Measurements from ENCODE around the gene RPS6KA3.
A peak's percentile ranks its signal among the peaks of the same experiment; 100 is the strongest.
"Not testable (repeated sequence)": the region's sequence is repeated elsewhere in the genome, so short reads cannot be mapped to it uniquely, and the experiment has no call there.

The RPS6KA3 gene

DNA sequence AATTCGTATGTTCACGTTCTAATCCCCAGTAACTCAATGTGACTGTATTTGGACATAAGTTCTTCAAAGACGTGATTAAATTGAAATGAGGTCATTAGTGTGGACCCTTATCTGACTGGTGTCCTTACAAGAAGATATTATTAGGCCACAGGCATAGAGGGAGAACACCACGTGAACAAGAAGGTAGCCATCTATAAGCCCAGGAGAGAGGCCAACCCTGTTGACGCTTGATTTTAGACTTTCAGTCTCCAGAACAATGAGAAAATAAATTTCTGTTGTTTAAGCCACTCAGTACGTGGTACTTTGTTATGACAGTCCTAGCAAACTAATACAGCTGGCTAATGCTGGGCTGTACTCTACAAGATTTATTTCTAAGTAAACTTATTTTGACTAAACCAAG is 123.6 kb downstream of the RPS6KA3 start:
- no peak for DNase-seq (ENCODE audit: low read depth in 3 of 3)

DNA sequence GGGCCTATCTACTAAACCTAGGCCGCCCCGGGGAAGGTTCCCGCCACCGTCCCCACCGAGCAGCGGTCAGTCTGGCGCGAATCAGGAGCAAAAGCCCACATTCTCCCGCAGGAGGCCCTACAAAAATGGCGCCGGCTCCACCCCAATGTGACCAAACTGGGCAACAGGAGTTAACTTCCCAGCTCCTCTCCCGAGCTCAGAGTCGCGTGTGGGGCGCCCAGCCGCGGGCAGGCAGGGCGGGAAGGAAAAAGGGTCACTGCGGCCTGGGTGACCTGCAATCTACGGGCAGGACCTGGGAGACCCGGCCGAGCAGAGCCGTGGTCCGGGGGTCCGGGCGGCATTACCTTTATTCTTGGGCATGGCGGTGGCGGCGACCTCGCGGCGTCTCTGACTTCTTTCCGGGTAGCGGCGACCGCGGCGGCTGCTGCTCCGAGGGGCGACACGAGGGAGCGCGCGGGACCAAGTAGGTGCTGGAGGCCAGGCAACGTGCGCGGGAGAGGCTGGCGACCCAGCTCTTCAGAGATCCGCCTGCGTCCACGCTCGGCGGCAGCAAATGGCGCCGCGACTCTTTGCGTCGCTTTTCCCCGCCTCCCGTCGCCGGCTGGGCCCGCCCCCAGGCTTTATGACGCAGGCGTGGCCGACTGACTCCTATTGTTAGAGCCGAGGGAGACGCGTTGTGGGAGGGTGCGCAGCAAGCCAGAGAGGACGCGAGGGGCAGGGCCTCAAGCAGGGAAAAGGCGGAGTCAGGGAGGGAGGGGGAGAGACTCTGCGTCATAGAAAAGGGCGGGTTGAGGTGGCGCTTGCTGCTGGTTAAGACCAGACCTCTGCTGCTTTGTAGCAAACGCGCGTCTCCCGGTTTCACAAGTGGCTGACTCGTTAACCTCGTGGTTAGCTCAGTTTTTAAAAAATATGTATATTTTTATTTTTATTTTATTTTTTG is 125.2 kb downstream of the RPS6KA3 start, which contains the start of gene EIF1AX:
EIF1AX (minus strand) TSS at position 558 of the 940 bp plus-strand sequence; CDS start at position 360, 198 bp downstream.
- peak; percentile 79 to 90 (median 90) for DNase-seq (ENCODE audit: low read depth in 3 of 3)

DNA sequence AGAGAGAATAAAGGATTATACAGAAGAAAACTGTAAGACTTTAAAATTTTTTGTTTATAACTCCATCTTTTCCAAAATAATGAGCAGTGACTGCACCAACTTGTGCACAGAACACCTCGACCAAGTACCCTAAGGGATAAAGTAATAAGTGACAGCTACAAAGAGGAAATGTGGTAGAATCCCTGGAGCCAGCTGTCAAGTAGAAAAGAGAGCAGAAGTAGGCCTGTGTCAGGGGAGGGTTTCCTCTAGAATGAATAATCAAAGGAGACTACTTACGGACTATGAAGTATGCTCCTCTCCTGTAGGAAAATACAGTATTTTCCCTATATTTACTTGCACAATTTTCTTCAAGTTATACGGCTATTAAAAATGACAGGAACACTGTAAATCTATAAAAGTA is 126.3 kb downstream of the RPS6KA3 start:
- no peak for DNase-seq (ENCODE audit: low read depth in 3 of 3)

DNA sequence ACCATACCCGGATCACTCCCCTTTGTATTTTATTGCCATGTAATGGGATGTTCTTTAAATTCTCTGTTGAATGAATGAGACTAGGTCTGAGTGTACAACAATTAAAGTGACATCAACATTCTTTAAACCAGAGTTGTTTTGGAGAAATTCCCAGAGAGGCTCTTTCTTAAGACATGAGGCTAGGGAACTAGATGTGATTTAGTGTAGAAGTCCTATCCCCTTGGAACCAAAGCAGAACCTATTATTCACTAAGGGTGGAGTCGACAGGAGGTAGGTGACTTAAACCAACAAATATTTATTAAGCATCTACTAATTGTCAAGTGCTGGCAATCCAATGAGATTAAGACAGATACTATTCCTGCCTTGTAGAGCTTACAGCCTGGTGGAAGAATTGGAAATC is 126.7 kb downstream of the RPS6KA3 start:
- DNase-seq (ENCODE audit: low read depth in 3 of 3) = no peak

DNA sequence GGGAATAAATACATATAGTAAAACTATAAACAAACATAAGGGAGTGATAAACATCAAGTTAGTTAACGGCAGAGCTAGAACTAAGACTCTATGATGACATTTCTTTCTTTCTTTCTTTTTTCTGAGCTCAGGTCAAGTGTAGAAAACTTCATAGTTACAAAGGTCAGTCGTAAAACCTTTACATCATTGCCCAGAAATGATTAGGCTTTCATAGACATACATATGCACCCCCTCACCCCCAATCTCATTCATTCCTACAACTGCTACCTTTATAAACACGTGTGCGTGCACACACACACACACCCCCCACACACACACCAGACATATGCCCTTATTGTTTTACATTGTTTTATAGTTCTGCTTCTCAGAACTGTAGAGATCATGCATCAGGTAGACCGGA is 130.8 kb downstream of the RPS6KA3 start:
- DNase-seq (ENCODE audit: low read depth in 3 of 3) = no peak

DNA sequence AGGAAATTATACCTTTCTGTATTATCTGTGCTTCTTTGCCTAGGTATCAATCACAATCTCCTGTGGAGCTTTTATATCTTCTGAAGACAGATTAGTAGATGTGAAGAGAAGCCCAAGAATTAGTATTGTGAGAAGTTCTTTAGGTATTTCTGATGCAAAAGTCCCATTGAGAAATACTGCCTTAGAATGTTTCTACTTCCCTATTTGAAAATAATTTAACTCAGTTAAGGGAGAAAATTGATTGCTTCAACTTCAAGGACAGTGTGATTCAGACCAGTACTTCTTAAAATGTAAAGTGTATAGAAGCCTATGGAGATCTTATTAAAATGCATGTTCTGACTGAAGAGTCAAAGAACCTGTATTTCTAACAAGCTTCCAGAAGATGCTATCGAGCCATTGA is 134.0 kb downstream of the RPS6KA3 start:
- no peak for DNase-seq (ENCODE audit: low read depth in 3 of 3)

DNA sequence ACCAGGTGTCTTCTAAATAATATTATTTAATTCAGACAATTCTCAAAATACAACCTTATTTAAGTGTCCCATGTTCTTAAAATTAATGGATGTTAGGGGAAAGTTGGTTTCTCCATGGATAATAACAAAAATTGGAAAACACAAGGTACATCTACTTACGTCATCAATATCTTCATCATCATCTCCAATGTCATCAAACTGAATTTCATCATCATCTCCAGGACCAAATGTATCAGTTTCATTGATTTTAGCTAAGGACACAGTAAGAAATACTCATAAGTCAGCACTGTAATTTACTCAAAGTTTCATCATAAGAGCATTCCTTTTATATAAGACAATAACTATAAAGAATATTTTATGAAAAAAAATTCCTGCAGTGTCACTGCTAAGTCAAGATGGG is 136.4 kb downstream of the RPS6KA3 start:
- DNase-seq (ENCODE audit: low read depth in 3 of 3) = no peak

DNA sequence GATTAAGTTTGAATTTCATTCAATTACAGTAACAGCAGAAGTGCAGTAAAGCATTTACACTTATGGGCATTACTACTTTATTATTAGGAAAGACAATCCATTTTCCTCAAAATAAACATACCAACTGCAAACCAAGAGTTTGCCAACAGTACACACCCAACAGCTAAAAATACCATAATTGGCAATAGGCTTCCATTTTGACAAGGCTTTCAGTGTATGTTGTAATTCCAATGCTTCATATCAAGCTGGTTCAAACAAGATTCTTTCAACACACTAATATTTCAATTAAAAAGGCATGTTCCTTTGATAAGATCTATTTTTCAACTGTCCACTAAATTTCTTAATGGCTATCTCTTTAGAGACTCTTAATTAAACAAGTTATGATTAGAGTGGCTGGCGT is 137.2 kb downstream of the RPS6KA3 start:
- no peak for DNase-seq (ENCODE audit: low read depth in 3 of 3)

DNA sequence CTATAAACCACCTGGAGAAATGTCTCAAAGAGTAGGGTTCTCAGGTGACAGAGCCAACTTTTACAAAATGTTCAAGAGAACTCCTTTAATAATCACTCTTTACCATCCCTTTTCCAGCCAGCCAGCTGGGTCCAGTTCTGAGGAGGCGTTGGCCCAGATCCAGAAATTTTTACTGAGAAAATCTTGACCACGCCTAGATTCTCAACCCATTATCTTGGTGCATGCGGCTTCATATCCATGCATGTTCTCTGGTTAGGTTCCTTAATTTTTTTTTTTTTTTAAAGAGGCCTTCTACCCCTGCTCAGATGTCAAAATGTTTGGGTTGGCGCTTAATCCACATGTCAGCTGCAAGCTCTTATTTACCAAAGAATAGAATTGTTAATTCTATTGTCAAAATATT is 138.0 kb downstream of the RPS6KA3 start:
- no peak for DNase-seq (ENCODE audit: low read depth in 3 of 3)

DNA sequence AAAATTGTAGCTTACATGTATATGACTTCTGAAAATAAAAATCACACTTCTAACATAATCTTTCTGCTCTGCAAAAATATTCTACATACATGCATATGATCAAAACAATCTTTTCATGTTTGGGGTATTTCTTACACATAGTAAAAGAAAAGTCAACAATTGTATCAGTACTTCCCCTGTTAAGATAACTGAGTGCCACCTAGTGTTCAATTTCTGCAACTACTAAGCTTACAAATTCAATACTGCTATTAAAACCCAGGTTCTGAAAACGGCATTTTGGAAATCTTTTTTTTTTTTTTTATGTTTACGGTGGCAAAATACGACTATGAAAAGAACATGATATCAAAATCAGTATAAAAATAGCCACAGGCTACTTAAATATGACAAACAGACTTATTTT is 139.3 kb downstream of the RPS6KA3 start:
- DNase-seq (ENCODE audit: low read depth in 3 of 3) = not testable (repeated sequence)

DNA sequence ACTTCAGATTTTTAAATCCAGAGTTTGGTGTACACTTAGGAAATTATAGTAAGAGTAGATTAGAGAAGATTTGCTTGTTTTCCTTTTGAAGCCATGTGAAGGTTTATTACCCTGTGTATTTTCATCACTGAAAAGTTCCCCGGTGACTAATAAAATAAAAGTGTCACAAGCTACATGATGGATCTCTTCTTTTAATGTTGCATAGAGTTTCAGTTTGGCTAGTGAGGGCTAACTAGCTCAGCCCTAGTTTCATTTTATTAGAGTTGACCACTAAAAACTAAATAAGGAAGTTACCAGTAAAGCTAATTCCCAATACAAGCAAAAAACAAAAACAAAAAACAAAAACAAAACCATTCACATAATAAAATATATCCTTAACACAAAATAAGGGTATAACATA is 139.9 kb downstream of the RPS6KA3 start:
- DNase-seq (ENCODE audit: low read depth in 3 of 3) = not testable (repeated sequence)

DNA sequence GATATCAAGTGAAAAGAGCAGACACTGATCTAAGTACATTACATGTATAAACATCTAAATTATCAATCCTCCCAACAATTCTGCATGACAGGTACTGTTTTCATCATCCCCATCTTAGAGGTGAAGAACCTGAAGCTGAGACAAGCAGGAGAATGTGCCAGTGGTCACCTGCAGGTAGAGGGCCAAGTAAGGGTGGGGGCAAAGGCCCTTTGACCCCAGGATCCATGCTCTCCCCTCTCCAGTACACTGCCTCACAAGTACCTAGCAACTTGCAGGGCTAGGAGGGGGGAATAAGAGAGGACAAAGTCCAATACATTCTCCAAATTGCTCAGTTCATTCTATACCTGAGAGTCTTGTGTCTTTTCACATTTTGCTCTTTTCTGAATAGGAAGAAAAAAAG is 141.7 kb downstream of the RPS6KA3 start:
- DNase-seq (ENCODE audit: low read depth in 3 of 3) = no peak

DNA sequence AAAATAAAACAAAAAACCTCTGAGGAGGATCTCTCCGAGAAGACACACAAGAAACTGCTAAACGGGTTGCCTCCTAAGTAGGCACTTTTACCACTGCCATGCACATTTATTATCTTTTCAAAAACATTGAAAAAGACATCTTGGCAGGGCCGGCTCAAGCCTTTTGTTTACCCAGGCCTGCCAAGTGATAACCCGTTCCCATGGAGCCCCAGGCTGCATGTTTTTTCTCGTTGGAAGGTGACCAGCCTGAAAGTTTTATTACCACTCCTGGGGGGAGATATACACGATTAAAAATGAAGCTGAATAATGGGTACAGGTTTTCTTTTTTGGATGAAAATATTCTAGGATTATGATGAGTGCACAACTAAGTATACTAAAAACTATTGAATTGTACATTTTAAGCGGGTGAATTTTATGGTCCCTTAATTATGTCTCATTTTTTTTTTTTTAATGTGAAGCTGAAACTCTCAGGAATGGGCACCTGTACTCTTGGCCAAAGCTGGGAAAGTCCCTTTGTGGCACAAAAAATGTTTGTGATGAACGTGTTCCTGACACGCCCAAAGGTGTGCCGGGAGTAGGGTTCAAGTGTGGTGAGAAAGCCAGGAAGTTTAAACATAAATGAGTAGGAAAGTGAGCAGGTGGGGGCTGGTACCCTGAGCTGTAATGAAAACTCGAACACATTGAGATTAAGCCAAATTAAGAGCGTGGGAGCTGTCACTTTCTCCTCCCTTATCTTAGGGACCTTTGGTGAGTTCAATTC is 148.5 kb downstream of the RPS6KA3 start:
- DNase-seq (ENCODE audit: low read depth in 3 of 3) = no peak

DNA sequence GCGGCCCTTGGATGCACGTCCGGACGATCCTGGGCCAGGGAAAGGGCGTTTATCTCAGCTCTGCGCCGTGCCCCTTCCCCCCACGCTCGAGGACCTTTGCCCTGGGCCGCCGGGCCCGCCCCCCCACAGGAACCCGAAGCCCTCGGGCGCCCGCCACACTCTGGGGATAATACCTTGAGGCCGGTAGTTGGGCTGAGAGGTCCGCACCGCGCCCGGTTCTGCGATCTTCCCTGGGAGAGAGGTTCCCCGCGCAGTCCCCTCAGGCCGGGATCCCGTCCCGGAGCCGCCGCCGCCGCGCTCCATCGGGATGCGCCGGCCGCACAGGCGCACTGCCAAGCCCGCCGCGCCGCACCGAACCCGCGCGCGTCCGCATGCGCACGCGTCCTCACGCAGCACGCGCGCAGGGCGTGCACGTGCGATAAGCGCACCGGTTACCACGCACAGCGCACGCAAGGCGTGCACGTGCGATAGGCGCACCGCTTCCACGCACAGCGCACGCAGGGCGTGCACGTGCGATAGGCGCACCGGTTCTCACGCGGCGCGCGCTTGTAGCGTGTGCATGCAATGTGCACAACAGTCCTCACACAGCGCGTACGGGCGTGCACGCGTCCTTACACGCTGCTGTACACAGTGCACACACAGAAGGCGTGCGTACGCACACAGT is 150.0 kb downstream of the RPS6KA3 start, which contains the start of gene MAP7D2:
MAP7D2 (minus strand) TSS at position 331 of the 664 bp plus-strand sequence; CDS start at position 303, 28 bp downstream.
- no peak for DNase-seq (ENCODE audit: low read depth in 3 of 3)

DNA sequence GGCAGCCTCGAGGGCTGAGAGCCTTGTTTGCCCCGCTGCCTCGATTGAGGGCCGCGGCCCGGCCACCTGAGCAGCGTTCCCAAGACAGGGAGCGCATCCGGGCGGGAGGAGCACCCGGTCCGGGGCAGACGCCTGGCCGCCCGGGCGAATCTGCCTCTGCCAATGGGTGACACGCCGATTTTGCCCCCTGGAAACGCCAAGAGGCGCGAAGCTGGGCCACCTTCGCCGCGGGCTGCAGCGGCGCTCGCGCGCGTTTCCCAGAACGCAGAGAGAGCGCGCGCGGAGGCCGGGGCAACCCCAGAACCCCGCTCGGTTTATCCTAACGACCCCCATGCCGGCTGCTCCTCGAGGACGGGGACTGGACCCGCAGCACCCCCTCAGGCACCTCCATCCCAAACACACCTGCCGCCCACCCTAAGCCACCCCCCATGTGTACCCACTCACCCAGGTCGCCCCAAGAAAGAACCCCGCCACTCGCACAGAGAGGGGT is 150.6 kb downstream of the RPS6KA3 start:
- no peak for DNase-seq (ENCODE audit: low read depth in 3 of 3)

DNA sequence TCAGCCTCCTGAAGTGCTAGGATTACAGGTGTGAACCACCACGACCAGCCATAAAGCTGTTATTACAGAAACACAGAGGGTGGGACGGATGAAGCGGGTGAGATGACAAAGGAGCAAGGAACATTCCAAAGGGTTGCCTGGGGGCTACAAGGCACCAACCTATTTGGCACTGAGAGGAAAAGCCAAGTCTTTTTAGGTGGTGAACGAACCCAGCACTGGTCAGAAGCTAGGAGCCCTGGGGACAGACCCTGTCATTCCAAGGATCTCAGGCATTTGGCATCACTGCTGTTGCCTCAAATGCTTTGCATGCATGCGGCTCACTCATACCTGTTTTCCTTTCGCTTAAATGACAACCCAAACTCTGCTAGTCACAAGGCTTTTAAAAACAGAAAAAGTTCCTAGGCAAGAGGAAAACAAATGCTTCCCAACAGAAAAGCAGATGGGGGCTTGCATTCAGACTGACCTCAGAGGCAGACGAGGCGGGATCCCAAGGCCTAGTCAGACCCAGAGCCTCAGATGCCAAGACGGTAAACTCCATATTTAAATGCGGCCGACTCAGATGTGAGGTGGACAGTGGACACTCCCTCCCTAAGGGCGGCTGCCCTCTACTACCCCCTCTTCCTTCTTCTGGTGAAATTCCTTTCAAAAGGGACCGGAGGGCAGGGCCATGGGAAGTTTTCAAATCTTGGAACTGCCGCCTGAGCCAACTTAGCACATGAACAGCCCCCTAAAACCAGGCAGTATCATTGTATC is 154.5 kb downstream of the RPS6KA3 start:
- DNase-seq (ENCODE audit: low read depth in 3 of 3) = no peak

DNA sequence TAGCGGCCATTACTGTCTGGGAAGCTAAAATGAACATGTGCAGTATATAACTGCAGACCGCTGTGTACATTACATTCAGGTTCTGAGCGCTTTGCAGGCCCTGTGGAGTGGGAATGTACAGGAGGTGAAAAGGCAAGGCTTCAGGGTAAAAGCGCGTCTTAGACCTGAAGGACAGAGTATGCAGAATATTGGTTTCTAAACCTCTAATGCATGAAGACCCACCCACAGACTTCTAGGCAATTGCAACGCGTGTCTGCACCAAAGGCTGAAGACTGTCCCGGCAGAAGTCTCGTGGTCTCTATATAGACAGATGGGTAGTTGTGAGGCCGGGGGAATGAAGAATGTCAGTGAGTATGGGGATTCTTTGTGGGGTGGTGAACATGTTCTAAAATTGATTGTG is 155.4 kb downstream of the RPS6KA3 start:
- DNase-seq (ENCODE audit: low read depth in 3 of 3) = no peak

DNA sequence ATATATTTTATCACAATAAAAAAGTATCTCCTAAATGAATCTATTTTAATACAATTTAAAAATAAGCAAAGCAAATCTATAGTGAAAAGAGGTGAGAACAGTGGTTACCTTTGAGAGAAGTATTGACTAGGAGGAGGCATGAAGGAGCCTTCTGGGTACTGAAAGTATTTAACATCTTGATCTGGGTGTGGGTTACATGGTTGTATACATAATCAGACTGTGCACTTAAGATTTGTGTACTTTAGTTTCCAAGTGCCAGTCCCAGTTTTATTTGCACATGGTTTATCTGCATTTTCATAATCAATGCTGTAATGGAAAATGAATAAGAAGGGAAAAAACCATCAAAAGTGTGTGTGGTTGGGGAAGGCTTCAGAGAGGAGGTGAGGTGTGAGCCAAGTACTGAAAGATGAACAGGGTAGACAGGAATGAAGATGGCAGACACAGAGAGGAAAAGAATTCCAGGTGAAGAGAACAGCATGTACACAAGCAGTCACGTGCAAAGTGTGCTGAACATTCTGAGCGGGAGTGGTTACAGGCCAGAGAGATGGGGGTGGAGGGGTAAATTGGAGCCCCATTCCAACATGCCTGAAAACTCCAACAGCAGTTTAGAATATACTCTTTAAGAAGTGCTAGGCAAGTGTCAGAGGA is 164.7 kb downstream of the RPS6KA3 start:
- no peak for DNase-seq (ENCODE audit: low read depth in 3 of 3)
